SU-DHL-6 (cell line): Measurements from ENCODE around the gene PRRT4.

Source experiments
- H2AFZ ChIP-seq: fragments of 200-600 bp; sonication (generic); 2 replicates; pipeline ENCODE4 v1.6.1; 2014; ENCODE audit warnings: low read depth, mild to moderate bottlenecking, moderate library complexity, mixed read lengths, antibody characterized with exemption, low read length; ENCODE audit not compliant: severe bottlenecking
- H3F3A ChIP-seq: fragments of 200-600 bp; shearing (Covaris generic); 2 replicates; pipeline ENCODE4 v1.6.0; 2016; ENCODE audit warnings: antibody characterized with exemption, mild to moderate bottlenecking; ENCODE audit not compliant: insufficient read depth
- H3K27ac ChIP-seq: fragments of 200-600 bp; sonication (generic); 2 replicates; pipeline ENCODE4 v1.5.1; 2016; ENCODE audit warnings: low read depth, mild to moderate bottlenecking, low read length, moderate library complexity, mixed read lengths
- H3K27me3 ChIP-seq: fragments of 200-600 bp; sonication (generic), shearing (Covaris generic); 2 replicates; pipeline ENCODE4 v1.6.0; 2014; ENCODE audit warnings: mild to moderate bottlenecking, low read length
- H3K36me3 ChIP-seq: fragments of 200-600 bp; sonication (generic); 2 replicates; pipeline ENCODE4 v1.6.1; 2014; ENCODE audit warnings: mild to moderate bottlenecking, low read length, mixed read lengths
- H3K4me2 ChIP-seq: fragments of 300-600, 200-600 bp; shearing (Covaris generic), sonication (generic); 2 replicates; pipeline ENCODE4 v1.6.0; 2014; ENCODE audit warnings: low read length, low read depth, mild to moderate bottlenecking; ENCODE audit not compliant: poor library complexity, severe bottlenecking
- H3K4me3 ChIP-seq: fragments of 200-600 bp; sonication (generic); 2 replicates; pipeline ENCODE4 v1.5.1; 2014; ENCODE audit warnings: antibody characterized with exemption, low read length, mild to moderate bottlenecking, mixed read lengths; ENCODE audit not compliant: insufficient read depth, poor library complexity, severe bottlenecking
- H3K79me2 ChIP-seq: fragments of 200-600 bp; sonication (generic); 2 replicates; pipeline ENCODE4 v1.6.1; 2014; ENCODE audit warnings: mild to moderate bottlenecking, low read length, moderate library complexity; ENCODE audit not compliant: insufficient read depth
- H3K9ac ChIP-seq: fragments of 200-600 bp; sonication (generic); 2 replicates; pipeline ENCODE4 v1.7.0; 2014; ENCODE audit warnings: mild to moderate bottlenecking, low read length
- H3K9me2 ChIP-seq: fragments of 200-600 bp; sonication (generic); replicated peaks from 2 replicates; pipeline ENCODE4 v1.6.1; 2014; ENCODE audit warnings: low read length; ENCODE audit not compliant: insufficient read depth
- H3K9me3 ChIP-seq: fragments of 200-600 bp; sonication (generic); 2 replicates; pipeline ENCODE4 v1.6.1; 2014; ENCODE audit warnings: low read length, mixed read lengths; ENCODE audit not compliant: insufficient read depth
- H4K20me1 ChIP-seq: fragments of 200-600 bp; sonication (generic); 2 replicates; pipeline ENCODE4 v1.6.1; 2014; ENCODE audit warnings: low read depth, mild to moderate bottlenecking, antibody characterized with exemption, low read length, moderate library complexity, mixed read lengths
- CTCF ChIP-seq: fragments of 200-600 bp; sonication (generic); IDR thresholded peaks from one replicate; pipeline ENCODE4 v1.5.1; 2017; ENCODE audit warnings: antibody characterized with exemption, mild to moderate bottlenecking, low read length, moderate library complexity; ENCODE audit not compliant: insufficient read depth, poor library complexity, severe bottlenecking
- EZH2phosphoT487 ChIP-seq: fragments of 200-600 bp; sonication (generic), shearing (Covaris generic); conservative IDR thresholded peaks from 2 replicates; pipeline ENCODE4 v1.6.1; 2018; ENCODE audit warnings: mild to moderate bottlenecking, antibody characterized with exemption, low read length, moderate library complexity, mixed read lengths

PRRT4 gene

DNA sequence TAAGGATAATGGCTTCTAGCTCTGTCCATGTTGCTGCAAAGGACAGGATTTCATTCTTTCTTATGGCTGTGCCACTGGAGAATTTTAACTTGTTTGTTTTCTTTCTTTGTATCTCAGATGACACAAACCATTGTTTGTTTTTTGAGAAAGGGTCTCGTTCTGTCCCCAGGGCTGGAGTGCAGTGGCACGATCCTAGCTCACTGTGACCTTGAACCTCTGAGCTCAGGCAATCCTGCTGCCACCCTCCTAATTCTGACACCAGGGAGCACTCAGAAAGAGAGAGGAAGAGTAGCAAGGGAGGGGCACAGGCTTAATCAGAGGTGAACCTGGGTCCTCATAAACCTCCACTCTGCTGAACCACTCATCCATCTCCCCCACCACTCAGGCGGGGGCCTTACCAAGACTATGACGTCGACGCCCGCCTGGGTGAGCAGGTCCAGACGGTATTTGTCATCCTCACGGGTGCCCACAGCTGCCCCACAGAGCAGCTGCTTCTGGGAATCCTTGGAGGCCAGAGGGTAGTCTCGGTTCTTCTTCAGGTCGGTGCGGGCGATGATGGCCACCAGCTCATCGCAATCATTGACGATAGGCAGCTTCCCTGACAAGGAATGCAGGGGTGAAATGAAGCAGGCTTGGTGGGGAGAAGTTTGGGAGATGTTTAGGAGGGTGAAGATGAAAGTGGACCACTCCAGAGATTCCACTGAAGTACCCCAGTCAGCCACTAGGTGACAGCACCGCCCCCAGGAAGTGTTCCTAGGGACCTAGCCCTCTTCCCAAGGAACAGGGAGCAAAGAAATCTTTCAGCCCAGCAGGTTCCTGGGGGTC, 36.7 kb upstream of the PRRT4 start:
- no peak overlapping the region for H3K4me3 ChIP-seq
- H3K27me3 ChIP-seq: no peaks in the 10 kb centered on the region
- H3K79me2 ChIP-seq: no peaks in the 10 kb centered on the region
- H3K36me3 ChIP-seq: no peaks in the 10 kb centered on the region
- no peak overlapping the region for H3K4me2 ChIP-seq
- TF ChIP-seq EZH2phosphoT487 (no peak), CTCF (peak; percentile 91)
- no peaks in the 10 kb centered on the region for H3F3A ChIP-seq
- H3K9me3 ChIP-seq: no peaks in the 10 kb centered on the region
- H3K9me2 ChIP-seq: no peaks in the 10 kb centered on the region
- no peak overlapping the region for H2AFZ ChIP-seq
- no peak overlapping the region for H3K27ac ChIP-seq
- H4K20me1 ChIP-seq: no peaks in the 10 kb centered on the region
- H3K9ac ChIP-seq: no peak overlapping the region

DNA sequence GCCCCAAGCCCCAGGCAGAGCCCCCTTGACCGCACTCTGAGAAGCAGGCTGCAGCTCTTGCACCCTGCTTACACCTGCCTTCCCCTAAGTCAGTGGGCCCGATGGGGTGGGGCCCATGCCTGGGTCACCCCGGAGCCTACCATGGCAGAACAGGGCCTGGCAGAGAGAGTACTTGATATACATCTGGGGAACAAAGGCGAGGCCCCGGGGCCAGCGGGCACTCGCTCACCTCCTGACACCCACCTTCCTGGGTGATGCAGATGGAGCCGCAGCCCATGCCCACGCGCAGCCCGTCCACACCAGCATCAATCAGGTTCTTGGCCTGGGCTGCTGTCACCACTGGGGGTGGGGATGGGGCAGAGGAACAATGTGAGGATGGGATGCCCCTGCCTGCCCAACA, 34.9 kb upstream of the PRRT4 start:
- Histone ChIP-seq H3K27me3 (no peaks in the 10 kb centered on the region), H3K9me2 (no peaks in the 10 kb centered on the region), H3K79me2 (no peaks in the 10 kb centered on the region), H3K27ac (no peak overlapping the region), H3K9me3 (no peaks in the 10 kb centered on the region), H3K9ac (no peak overlapping the region), H3K4me3 (no peak overlapping the region), H3F3A (no peaks in the 10 kb centered on the region), H3K4me2 (no peak overlapping the region), H2AFZ (no peak overlapping the region), H4K20me1 (no peaks in the 10 kb centered on the region), H3K36me3 (no peaks in the 10 kb centered on the region)
- no peak for TF ChIP-seq EZH2phosphoT487
- no peak for TF ChIP-seq CTCF

DNA sequence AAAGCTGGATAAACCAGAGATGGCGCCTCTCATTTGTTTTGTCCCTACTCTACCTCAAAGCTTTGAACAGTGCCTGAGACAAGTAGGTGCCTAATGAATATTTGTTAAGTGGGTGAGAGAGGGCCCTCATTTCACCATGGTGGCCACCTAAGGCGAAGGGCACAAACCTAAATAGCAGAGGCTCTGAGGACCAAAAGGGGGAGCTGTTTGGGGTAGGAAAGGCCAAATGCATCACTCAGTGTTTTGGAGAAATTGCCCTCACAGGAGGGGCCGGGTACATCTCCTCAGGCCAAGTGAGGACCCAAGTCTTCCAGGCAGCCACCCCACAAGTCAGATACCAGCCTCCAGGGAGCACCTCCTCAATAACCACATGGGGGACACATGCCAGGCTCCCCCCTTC, 34.3 kb upstream of the PRRT4 start:
- Histone ChIP-seq H3K79me2 (no peaks in the 10 kb centered on the region), H3F3A (no peaks in the 10 kb centered on the region), H3K36me3 (no peaks in the 10 kb centered on the region), H3K4me2 (no peak overlapping the region), H3K9me3 (no peaks in the 10 kb centered on the region), H3K9ac (no peak overlapping the region), H3K27me3 (no peaks in the 10 kb centered on the region), H3K27ac (no peak overlapping the region), H3K4me3 (no peak overlapping the region), H2AFZ (no peak overlapping the region), H3K9me2 (no peaks in the 10 kb centered on the region), H4K20me1 (no peaks in the 10 kb centered on the region)
- no peak for TF ChIP-seq CTCF
- TF ChIP-seq EZH2phosphoT487: no peak
